Skeletal muscle satellite cell (primary cell): ENCODE measurements around the gene KLF15.

ENCODE experiments used
- H3K27me3 ChIP-seq: 2 replicates; pipeline ENCODE4 v1.7.0; 2013; ENCODE audit warnings: low read length; ENCODE audit not compliant: control insufficient read depth, insufficient read depth
- H3K36me3 ChIP-seq: 2 replicates; pipeline ENCODE4 v1.7.0; 2013; ENCODE audit warnings: mild to moderate bottlenecking, control low read depth, low read length; ENCODE audit not compliant: insufficient read depth
- H3K4me1 ChIP-seq: 2 replicates; pipeline ENCODE4 v1.7.0; 2013; ENCODE audit warnings: low read length; ENCODE audit not compliant: control insufficient read depth, insufficient read depth
- H3K4me2 ChIP-seq: 2 replicates; pipeline ENCODE4 v1.7.0; 2013; ENCODE audit warnings: mild to moderate bottlenecking, low read length
- H3K4me3 ChIP-seq: 2 replicates; pipeline ENCODE4 v1.7.0; 2013; ENCODE audit warnings: low read length
- H3K9ac ChIP-seq: 2 replicates; pipeline ENCODE4 v1.7.0; 2013; ENCODE audit warnings: mild to moderate bottlenecking, low read depth, low read length, moderate library complexity
- H3K9me3 ChIP-seq: replicated peaks from 2 replicates; pipeline ENCODE4 v1.7.0; 2013; ENCODE audit warnings: mild to moderate bottlenecking, control low read depth, low read length

The KLF15 gene

GRCh38 chr3:126322181-126322967, 34.8 kb downstream of the KLF15 start:
- H3K4me3 ChIP-seq: no peak overlapping the region
- no peaks in the 10 kb centered on the region for H3K9me3 ChIP-seq
- H3K4me1 ChIP-seq: no peaks in the 10 kb centered on the region
- H3K36me3 ChIP-seq: no peaks in the 10 kb centered on the region
- no peak overlapping the region for H3K4me2 ChIP-seq
- H3K9ac ChIP-seq: no peak overlapping the region
- H3K27me3 ChIP-seq: peaks cover 31% of the 10 kb centered on the region

DNA sequence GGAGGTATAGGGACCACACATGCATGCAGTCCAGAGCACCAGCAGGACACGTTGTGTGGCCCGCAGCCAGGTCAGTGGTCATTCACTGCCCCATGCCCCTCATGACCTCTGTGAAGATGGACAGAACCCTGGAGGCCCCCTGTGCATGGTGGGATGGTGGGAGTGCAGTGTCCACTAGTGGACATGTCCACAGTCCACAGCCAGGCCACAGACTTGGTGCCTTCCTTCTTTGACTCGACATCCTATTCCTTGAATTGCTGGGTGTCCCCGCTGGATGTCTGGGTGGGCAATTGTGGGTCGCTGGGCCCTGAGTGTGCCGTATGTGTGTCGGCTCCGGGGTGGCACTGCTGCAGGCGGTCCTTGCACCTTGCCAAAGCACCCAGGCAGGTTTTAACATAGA, 35.7 kb downstream of the KLF15 start:
- Histone ChIP-seq H3K27me3 (peaks cover 31% of the 10 kb centered on the region), H3K9ac (no peak overlapping the region), H3K4me3 (no peak overlapping the region), H3K36me3 (no peaks in the 10 kb centered on the region), H3K4me1 (no peaks in the 10 kb centered on the region), H3K4me2 (no peak overlapping the region), H3K9me3 (no peaks in the 10 kb centered on the region)

DNA sequence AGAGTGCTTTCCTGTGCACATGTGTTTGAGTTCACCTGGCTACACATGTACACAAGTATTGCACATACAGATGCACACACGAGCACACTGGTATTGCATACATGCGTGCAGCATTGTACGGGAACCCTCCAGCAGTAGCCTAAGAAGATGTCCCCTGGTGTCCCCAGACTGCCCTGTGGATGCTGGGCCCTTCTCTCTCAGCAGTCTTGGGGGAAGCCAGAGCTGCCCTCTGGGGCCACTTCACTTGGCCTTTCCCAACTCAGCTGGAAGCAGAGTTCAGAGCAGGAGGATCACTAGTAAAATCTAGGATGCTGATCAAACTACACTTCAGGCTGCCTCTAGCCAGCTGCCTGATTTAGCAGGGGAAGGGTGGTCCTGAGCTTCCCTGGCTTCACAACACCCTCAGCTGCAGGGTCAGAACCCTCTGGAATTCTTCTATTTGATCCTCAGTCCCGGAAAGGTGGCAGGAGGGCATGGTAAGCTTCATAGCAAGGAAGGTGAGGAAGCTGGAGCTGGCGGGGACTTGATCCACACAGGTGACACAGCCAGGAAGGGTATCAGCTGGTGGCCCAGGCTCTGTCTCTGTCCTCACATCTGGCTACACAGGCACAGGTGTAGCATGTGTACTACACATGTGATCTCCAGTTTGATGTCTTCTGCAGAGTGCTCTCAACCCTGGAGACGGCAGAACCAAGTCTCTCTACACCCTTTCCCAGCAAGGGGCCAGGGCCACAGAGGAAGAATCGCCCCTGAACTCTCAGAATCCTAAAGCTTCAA, 36.5 kb downstream of the KLF15 start:
- H3K27me3 ChIP-seq: peaks cover 31% of the 10 kb centered on the region
- H3K4me2 ChIP-seq: no peak overlapping the region
- no peak overlapping the region for H3K9ac ChIP-seq
- no peaks in the 10 kb centered on the region for H3K4me1 ChIP-seq
- no peaks in the 10 kb centered on the region for H3K9me3 ChIP-seq
- H3K36me3 ChIP-seq: no peaks in the 10 kb centered on the region
- no peak overlapping the region for H3K4me3 ChIP-seq

- no peak overlapping the region for H3K4me2 ChIP-seq
- H3K4me3 ChIP-seq: no peak overlapping the region
- no peak overlapping the region for H3K9ac ChIP-seq
- H3K9me3 ChIP-seq: no peaks in the 10 kb centered on the region
- H3K27me3 ChIP-seq: peaks cover 31% of the 10 kb centered on the region
- H3K4me1 ChIP-seq: no peaks in the 10 kb centered on the region
- H3K36me3 ChIP-seq: no peaks in the 10 kb centered on the region
Measured at GRCh38 chr3:126319701-126320295, 37.4 kb downstream of the KLF15 start.

DNA sequence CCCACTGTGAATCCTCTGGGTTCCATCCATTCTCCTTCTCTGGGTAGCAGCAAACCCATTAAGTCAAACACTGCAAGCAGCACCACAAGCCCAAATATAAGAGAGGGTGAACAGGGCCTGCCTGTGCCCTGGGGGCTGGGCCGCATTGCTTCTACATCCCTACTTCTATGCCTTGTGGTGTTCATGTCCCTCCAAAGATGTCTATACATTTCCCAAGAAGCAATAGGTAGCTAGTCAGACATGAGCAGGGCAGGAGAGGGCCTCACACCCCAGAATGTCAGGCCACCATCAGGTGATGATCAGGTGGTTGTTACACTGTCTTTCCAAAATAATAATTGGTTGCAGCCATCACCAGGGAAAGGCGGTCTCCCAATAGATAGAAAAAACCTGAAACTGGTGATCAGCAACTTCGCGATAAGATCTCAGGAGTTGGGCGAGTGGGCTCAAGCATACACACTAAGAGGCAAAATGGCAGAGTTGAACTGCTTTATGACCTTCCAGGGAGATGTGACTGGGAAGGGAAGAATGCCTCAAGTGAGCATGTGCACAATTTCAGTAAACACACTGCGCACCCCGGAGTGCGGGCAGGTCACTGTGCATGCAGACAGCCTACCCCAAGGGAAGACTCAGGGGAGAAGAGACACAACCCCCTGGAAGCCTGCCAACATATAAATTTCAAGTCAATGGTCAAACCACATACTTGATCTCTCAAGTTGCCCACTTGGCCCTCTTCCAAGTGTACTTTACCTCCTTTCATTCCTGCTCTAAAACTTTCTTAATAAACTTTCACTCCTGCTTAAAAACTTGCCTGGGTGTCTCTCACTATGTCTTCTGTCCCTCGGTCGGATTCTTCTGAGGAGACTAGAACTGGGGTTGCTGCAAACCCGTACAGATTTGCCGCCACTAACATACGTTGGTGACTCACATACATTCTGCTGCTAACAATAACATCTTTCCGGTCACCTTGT, 39.9 kb downstream of the KLF15 start:
- no peaks in the 10 kb centered on the region for H3K9me3 ChIP-seq
- H3K36me3 ChIP-seq: no peaks in the 10 kb centered on the region
- H3K4me3 ChIP-seq: no peak overlapping the region
- H3K4me2 ChIP-seq: no peak overlapping the region
- no peak overlapping the region for H3K9ac ChIP-seq
- peaks cover 26% of the 10 kb centered on the region for H3K27me3 ChIP-seq
- H3K4me1 ChIP-seq: no peaks in the 10 kb centered on the region

DNA sequence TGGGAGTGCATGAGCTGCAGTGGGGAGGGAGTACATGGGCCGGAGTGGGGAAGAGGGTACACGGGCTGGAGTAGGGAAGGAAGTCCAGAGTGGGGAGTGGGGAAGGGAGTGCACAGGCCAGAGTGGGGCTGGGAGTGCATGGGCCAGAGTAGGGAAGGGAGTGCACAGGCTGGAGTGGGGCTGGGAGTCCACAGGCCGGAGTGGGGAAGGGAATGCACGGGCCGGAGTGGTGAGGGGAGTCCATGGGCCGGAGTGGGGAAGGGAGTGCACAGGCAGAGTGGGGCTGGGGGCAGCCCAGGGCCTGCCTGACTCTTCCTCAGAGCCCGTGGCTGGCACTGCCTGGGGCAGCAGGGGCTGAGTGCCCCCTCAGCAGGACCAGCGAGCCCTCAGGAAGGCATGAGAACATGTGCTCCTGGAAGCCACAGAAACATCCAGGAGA, 40.7 kb downstream of the KLF15 start:
- no peak overlapping the region for H3K9ac ChIP-seq
- no peak overlapping the region for H3K4me3 ChIP-seq
- H3K36me3 ChIP-seq: no peaks in the 10 kb centered on the region
- H3K4me1 ChIP-seq: no peaks in the 10 kb centered on the region
- H3K9me3 ChIP-seq: no peaks in the 10 kb centered on the region
- no peak overlapping the region for H3K4me2 ChIP-seq
- H3K27me3 ChIP-seq: peaks cover 18% of the 10 kb centered on the region

GRCh38 chr3:126316031-126316461, 41.2 kb downstream of the KLF15 start:
- H3K9ac ChIP-seq: no peak overlapping the region
- no peaks in the 10 kb centered on the region for H3K36me3 ChIP-seq
- H3K9me3 ChIP-seq: no peaks in the 10 kb centered on the region
- H3K4me2 ChIP-seq: no peak overlapping the region
- no peak overlapping the region for H3K4me3 ChIP-seq
- H3K27me3 ChIP-seq: peaks cover 14% of the 10 kb centered on the region
- H3K4me1 ChIP-seq: no peaks in the 10 kb centered on the region

DNA sequence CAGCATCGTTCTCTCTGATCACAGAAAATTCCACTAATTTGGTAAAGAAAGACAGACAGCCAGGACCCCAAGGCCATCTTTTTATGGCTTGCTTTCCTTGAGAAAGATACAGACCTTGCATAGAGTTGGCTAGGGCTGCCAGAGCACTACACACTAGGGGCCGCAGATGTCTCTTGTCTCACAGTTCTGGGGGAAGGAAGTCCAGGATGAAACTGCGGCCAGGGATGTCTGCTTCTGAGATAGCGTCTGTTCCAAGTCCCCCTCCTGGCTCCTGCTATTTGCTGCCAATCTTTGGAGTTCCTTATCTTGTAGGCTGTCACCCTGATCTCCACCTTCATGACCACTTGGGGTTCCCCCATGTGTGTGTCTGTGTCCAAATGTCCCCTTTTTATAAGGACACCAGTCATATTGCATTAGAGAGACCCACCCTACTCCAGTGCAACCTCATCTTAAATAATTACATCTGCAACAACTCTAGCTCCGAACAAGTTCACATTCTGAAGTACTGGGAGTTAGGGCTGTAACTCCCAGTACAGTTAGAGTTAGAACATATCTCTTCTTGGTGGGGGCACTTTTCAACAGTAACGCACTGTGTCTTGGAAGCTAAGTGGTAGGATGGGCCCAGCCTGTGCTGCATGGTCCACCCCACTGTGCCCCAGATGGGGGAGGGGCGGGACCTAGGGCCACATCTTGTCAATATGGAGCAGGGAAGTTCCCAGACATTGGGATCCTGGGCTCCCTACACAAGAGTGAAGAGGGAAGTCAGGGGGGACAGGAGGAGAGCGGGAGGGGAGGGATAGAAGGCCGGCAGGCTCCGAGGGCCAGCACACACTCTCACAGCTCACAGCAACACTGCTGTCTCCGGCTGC, 42.2 kb downstream of the KLF15 start:
- Histone ChIP-seq H3K36me3 (no peaks in the 10 kb centered on the region), H3K4me2 (no peak overlapping the region), H3K9ac (no peak overlapping the region), H3K4me3 (no peak overlapping the region), H3K27me3 (peaks cover 3% of the 10 kb centered on the region), H3K4me1 (no peaks in the 10 kb centered on the region), H3K9me3 (no peaks in the 10 kb centered on the region)

GRCh38 chr3:126314305-126314789, 42.9 kb downstream of the KLF15 start:
- Histone ChIP-seq H3K9me3 (no peaks in the 10 kb centered on the region), H3K4me2 (no peak overlapping the region), H3K9ac (no peak overlapping the region), H3K4me3 (no peak overlapping the region), H3K27me3 (no peaks in the 10 kb centered on the region), H3K36me3 (no peaks in the 10 kb centered on the region), H3K4me1 (no peaks in the 10 kb centered on the region)

DNA sequence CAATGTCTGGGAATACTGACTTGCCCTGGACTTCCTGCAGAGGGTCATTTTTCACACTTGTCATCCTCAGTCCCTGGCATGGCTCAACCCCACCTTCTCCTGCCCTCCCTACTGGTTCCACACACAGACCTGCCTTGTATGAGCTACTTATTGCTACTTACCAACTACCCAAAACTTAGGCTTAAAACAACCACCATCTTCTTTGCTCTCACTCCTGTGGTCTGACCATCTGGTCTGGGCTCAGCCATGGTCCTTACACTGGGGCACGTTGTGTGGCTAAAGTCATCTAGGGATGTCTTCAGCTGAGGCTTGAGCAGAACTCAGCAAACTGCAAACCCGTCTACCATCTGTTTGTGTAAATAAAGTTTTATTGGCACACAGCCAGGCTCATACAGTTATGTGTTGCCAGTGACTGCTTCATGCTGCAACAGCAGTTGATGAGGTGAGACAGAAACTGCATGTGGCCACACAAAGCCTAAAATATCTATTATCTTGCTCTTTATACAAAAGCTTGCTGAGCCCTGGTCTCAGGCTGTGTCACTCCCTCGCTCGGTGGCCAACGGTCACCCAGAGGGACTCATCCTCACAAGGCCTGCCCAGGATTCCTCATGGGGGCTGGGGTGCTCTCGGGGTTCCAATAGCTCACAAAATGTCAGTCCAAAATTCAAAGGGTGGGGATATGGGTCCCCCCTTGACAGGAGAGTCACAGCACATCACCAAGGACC, 43.5 kb downstream of the KLF15 start:
- no peak overlapping the region for H3K4me2 ChIP-seq
- no peaks in the 10 kb centered on the region for H3K27me3 ChIP-seq
- H3K4me1 ChIP-seq: no peaks in the 10 kb centered on the region
- no peaks in the 10 kb centered on the region for H3K9me3 ChIP-seq
- H3K9ac ChIP-seq: no peak overlapping the region
- H3K4me3 ChIP-seq: no peak overlapping the region
- H3K36me3 ChIP-seq: no peaks in the 10 kb centered on the region
